GM11168 (cell line): ENCODE results near the gene MEAK7.

Source experiments
- in situ Hi-C: fragments of 300-500 bp; cut with MboI; formaldehyde crosslinking; loops from one replicate; pipeline ENCODE4 v1.12.0; 2022; ENCODE audit warnings: low sequenced_read_pairs; ENCODE audit not compliant: unreplicated experiment

MEAK7 gene

GRCh38 chr16:84504420-84505248 lies at the start of gene MEAK7:
TSS of gene MEAK7 (minus strand) at chr16:84504659. CDS start at chr16:84498086, 6,573 bp downstream.
- in situ Hi-C loops = no loop called here

- in situ Hi-C loops = no loop called here
Observed at GRCh38 chr16:84553873-84554399, 49.5 kb upstream of the MEAK7 start.

GRCh38 chr16:84552135-84552534 lies 47.7 kb upstream of the MEAK7 start:
- in situ Hi-C loops = no loop called here

GRCh38 chr16:84550096-84550495 lies 45.6 kb upstream of the MEAK7 start:
- in situ Hi-C loops = no loop called here

GRCh38 chr16:84548971-84549844 lies 44.7 kb upstream of the MEAK7 start:
- in situ Hi-C loops = no loop called here

- in situ Hi-C loops = no loop called here
Observed at GRCh38 chr16:84548508-84548907, 44.0 kb upstream of the MEAK7 start.

- in situ Hi-C loops = no loop called here
Observed at GRCh38 chr16:84547546-84548061, 43.1 kb upstream of the MEAK7 start.

GRCh38 chr16:84546669-84547545 lies 42.4 kb upstream of the MEAK7 start:
- in situ Hi-C loops = no loop called here

GRCh38 chr16:84545114-84545737 lies 40.8 kb upstream of the MEAK7 start:
- in situ Hi-C loops = no loop called here

- in situ Hi-C loops = no loop called here
Observed at GRCh38 chr16:84544031-84544773, 39.7 kb upstream of the MEAK7 start.

GRCh38 chr16:84543253-84543652 lies 38.8 kb upstream of the MEAK7 start:
- in situ Hi-C loops = no loop called here

- in situ Hi-C loops = no loop called here
Observed at GRCh38 chr16:84541999-84542817, 37.7 kb upstream of the MEAK7 start.

GRCh38 chr16:84540194-84540593 lies 35.7 kb upstream of the MEAK7 start:
- in situ Hi-C loops = no loop called here

GRCh38 chr16:84538222-84538840 lies 33.9 kb upstream of the MEAK7 start:
- in situ Hi-C loops = no loop called here

GRCh38 chr16:84537491-84538151 lies 33.2 kb upstream of the MEAK7 start:
- in situ Hi-C loops = no loop called here

- in situ Hi-C loops = no loop called here
Observed at GRCh38 chr16:84535851-84536250, 31.4 kb upstream of the MEAK7 start.

GRCh38 chr16:84535408-84535807 lies 30.9 kb upstream of the MEAK7 start:
- in situ Hi-C loops = no loop called here
